Measurements from ENCODE around the gene DLL1.
"Not testable (repeated sequence)": the region's sequence is repeated elsewhere in the genome, so short reads cannot be mapped to it uniquely, and the experiment has no call there.

The DLL1 gene, protein sequence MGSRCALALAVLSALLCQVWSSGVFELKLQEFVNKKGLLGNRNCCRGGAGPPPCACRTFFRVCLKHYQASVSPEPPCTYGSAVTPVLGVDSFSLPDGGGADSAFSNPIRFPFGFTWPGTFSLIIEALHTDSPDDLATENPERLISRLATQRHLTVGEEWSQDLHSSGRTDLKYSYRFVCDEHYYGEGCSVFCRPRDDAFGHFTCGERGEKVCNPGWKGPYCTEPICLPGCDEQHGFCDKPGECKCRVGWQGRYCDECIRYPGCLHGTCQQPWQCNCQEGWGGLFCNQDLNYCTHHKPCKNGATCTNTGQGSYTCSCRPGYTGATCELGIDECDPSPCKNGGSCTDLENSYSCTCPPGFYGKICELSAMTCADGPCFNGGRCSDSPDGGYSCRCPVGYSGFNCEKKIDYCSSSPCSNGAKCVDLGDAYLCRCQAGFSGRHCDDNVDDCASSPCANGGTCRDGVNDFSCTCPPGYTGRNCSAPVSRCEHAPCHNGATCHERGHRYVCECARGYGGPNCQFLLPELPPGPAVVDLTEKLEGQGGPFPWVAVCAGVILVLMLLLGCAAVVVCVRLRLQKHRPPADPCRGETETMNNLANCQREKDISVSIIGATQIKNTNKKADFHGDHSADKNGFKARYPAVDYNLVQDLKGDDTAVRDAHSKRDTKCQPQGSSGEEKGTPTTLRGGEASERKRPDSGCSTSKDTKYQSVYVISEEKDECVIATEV

DNA sequence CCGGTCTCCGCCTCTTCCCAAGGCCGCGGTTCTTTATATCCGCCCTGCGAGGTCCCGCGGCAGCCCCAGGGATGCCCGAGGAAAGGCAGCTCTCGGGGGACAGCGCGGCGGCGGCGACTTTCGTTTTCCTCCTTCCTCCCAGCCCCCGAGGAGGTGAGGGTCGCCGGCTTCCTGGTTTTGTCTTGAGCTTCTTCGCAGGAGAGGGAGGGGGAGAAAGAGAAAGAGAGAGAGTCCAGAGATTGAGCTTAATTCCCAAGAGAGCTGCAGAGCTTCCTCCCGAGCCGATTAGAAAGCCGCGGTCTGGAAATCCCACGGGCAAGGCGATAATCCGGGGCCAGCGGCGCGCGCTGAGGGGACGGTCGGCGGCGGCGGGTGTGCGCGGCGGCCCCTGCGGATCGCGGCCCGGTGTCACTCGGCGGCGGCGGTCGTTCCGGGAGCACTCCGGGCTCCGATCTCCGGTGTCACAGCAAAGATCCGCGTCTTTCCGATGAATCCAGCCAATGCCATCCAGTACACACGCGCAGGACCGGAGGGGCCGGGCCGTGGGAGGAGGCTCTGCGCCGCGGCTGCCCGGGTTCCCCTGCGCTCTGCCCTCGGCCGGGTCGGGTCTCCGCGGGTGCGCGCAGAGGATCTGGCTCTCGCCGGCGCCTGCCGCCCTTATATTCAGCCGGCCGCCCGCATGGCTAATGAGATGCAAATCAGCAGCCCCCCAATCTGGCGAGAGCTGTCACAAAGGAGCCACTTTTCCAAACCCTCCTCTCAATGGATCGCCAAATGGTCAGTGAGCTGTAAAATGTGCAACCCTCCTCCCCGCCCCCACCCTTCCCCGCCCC lies at the start of gene DLL1:
Gene DLL1 (minus strand): TSS at position 783 of the 833 bp plus-strand sequence. CDS start 939 bp downstream, outside the sequence.
- ATAC-seq = no peak
- DNase-seq = peak; percentile 51

DNA sequence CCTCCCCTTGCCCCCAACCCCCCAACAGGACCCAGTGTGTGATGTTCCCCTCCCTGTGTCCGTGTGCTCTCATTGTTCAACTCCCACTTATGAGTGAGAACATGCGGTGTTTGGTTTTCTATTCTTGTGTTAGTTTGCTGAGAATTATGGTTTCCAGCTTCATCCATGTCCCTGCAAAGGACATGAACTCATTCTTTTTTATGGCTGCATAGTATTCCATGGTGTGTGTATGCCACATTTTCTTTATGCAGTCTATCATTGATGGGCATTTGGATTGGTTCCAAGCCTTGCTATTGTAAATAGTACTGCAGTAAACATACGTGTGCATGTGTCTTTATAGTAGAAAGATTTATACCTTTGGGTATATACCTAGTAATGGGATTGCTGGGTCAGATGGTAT lies 44.3 kb upstream of the DLL1 start:
- DNase-seq, ATAC-seq: not testable (repeated sequence)

DNA sequence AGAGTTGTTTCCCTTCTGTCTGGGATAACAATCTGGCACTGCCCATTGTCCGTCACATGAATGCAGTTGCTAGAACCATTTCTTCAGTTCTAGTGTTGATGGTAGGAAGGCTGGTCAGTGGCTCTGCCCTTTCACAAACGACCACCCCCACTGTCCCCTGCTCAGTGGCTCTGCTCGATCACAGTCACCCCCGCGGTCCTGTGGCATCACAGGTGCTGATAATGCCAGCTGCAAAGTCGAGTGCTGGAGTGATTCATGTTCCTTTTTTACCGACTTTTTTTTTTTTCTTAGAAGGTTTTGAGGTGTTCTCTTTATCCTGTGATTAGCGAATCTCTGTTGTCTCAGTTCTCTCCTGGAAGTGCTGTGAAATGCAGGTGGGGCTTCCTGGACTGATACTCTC lies 38.4 kb upstream of the DLL1 start:
- no peak for DNase-seq

DNA sequence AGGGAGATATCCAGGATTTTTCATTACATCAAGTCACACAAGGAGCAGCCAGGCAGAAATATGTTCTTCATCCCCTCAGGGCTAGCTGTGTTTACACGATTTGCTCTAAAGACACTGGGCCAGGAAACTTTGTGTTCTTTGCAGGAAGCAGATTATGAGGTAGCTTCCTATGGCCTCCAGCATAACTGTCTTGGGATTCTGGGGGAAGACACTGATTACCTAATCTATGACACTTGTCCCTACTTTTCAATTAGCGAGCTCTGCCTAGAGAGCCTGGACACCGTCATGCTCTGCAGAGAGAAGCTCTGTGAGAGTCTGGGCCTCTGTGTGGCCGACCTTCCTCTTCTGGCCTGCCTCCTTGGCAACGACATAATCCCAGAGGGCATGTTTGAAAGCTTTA lies 26.8 kb upstream of the DLL1 start:
- DNase-seq (no peak), ATAC-seq (no peak)

More for the DNA sequence above, 38.4 kb upstream of the DLL1 start:
- ATAC-seq = no peak

DNA sequence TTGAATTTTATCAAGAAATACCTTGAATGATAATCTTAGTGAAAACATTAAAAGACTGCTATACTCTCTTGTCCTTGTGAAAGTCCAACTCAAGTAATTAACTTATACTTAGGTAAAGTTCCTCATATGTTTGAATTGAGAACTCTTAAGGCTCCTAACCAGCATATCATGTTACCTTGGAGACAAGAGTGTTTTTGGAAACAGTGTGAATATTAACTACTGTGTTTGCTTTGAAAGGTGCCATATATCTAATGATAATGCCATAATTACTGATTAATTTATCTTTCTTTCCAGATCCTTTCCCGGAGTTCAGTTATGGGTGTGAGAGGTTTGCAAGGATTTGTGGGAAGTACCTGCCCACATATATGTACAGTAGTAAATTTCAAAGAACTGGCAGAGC lies 26.2 kb upstream of the DLL1 start:
- ATAC-seq (no peak), DNase-seq (no peak)

DNA sequence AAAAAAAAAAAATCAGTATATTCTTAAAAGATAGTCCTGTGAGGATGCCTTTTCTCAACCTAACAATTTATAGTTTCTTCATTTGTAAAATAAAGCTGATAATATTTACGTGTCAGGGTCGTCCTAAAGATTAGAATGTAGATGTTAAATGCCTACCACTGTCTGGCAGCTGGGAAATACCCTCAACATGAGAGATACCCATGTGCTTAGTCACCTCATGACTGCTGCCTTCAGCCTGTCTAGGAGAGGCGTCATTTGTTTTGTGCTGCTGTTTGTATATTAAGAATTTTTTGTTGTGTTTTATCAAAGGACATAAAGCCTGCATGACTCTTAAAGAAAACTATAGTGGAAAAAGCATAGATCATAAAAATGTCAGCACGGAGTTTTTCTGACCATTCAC lies 25.2 kb upstream of the DLL1 start:
- ATAC-seq (peak; percentile 80), DNase-seq (no peak)

DNA sequence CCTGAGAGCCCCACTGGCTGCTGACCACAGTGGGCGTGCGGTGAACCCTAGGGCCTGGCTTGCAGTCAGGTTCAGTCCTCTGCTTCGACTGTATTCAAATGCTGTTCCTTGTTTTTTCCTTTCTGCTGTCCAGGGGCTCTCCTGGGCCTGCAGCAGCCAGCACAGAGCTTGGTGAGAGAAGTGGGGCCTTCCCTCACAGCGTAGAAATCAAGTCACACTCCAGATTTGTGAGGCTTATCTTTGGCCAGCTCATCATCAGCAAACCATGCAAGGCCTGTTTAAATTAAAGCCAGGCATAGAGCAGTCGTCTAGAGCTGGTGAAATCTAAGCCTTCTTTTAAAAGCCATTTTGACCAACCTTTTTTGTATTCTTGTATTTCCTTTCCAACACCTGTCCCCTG lies 24.1 kb upstream of the DLL1 start:
- ATAC-seq (no peak), DNase-seq (no peak)

DNA sequence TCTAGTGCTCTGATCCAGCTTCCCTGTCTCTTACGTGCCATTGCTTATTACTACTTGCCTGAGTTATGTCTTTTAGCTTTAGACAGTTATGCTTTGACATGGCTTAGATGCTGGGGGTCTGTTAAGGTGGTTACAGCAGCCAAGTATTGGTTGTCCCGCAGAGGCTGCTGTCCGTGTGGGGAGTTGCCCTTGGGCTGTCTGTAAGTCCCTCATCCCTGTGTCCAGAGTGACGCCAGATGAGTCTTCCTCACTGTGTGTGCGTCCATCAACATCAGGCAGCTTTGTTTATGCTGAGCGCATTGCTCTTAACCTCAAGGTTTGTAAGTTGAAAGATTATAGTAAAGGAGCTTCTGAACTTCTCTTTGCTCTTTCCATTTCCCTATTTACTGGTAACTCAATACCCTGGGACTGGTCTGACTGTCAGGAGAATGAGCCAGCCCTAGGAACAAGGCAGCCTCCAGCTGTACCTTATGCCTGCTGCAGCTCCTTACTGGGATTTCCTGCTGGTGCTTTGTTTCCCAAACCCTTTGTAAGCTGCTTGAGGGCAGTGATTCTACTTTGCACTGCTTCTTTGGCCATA lies 22.9 kb upstream of the DLL1 start:
- DNase-seq (no peak), ATAC-seq (no peak)

DNA sequence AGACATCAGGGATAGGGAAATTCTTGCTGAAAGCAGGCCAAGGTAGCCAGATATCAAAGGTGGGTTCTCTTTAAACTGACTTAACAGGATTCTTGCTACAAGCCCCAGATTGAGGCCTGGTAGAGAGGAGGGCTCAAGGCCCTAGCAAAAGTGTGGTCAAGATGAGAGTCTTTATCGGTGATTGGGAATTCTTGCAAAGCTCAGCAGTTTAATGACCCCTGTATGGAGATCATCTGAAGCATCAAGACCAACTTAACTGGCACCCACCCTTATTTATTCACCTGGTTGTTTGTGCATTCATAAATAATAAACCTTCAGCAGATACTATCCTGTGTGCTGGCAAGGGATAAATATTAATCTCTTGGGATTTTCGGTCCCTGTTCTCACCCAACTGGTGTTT lies 22.0 kb upstream of the DLL1 start:
- no peak for ATAC-seq

DNA sequence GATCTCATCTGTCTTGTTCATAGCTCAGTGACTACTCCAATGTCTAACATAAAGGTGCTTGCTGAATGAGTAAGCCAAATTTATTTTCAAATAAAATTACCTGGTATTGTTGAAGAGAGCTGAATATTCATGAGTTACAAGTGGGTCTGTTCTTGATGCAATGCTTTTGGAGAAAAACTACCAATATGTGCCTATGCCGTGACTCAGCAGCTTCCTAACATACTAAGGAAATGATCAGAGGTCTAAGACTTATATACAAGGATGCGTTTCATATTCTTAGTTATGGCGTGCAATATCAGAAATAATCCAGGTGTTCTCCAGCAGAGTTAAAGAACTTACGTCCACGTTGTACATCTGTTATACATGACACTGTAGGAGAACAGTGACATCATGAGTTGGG lies 20.8 kb upstream of the DLL1 start:
- ATAC-seq = no peak
- no peak for DNase-seq

More for the DNA sequence above, 22.0 kb upstream of the DLL1 start:
- DNase-seq = no peak

DNA sequence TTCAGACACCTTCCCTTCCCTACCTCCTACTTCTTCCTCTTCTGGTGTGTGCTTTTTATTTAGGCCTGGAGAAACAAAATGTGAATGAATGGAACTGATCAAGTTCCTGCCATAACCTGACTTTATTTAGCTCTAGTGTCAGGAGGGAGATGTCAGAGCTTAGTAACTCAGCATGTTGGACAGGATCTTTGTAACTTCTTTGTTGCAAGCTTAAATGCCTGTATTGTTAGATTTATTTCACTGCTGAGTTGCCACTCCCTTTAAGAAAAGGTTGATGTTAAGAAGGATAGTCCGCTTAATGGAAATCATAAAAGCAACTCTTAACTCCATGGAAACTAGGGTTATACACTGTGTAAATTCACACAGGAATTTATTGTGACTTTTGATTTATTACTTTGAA lies 17.9 kb upstream of the DLL1 start:
- DNase-seq (no peak), ATAC-seq (no peak)

DNA sequence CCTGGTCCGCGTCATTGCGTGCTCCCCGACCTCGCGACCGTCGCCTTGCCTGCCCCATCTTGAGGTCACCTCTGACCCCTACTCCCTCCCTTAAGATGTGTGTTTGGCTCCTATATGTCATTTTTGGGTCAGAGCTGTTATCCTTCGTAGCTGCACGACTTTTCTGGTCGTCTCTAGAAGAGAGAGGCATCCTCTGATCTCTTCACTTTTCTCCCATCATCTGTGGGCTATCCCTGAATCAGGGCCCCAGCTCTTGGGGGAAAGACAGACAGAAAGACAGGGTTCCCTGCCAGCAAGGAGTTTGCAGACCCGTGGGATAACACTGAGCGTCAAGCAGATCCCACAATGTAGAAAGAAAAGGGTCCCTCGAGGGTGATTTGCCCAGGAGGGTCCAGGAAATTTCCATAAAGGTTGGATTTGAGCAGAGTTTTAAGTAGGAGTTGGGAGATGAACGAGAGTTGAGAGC lies 16.2 kb upstream of the DLL1 start:
- DNase-seq (no peak), ATAC-seq (no peak)

DNA sequence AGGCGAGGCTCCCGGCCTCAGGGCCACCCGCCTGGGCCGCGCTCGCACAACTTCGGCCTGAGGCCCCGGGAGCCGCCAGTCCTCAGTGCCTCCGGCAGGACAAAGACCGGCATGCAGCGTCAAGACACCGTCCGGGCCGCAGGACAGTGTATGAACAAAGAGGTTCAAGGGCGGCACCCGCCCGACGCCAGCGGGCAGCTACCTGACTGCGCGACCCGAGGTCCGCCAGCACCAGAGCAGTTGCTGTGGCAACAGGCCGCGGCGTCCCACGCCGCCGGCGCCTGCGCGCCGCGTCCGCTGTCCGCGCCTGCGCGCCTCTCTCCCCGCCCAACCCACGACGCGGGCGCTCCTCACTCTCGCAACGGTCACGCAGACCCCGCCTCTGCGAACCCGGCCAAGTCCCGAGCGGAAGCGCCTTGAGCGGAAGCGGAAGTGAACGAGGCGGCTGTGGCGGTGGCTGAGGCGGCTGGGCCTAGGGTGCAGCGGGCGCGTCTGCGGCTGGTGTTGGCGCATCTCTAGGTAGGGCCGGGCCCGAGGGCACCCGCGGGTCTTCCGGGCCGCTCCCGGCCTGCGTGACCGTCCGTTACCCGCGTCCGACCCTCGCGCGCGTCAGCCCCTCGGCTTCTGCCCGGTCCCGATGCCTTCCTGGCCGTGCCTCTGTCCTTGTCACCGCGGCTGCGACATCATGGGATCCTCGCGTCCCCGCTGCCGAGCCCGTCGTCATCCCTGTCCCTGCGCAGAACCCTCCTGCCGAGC lies 15.6 kb upstream of the DLL1 start, which contains the start of gene FAM120B:
Gene FAM120B (plus strand): TSS at position 435 of the 756 bp plus-strand sequence. CDS start 10,633 bp downstream, outside the sequence.
- peak; percentile 98 for ATAC-seq
- DNase-seq = peak; percentile 95

DNA sequence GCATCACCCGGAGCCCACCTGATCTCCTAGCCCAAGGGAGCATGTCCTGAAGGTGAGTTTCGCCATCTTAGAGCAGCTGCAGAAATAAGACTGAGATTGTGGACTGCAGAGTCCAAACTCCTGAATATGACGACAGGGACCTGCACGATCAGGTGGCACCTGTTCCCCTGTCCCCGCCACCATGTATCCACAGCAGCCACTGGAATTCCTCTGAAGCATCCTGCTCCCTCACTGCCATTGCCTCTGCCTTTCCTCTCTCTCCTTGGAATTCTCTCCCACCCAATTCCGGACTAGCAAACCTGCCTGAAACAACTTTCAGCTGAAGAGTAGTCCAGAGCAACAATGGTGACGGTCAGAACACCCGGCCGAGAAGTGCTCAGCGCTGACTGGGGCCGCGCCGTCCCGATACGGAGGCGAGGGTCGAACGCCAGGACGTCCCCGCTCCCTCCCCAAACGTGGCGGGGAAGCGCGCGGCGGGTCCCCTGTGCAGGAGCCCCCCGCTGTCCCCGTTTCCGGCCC lies 15.0 kb upstream of the DLL1 start:
- DNase-seq (no peak), ATAC-seq (no peak)

DNA sequence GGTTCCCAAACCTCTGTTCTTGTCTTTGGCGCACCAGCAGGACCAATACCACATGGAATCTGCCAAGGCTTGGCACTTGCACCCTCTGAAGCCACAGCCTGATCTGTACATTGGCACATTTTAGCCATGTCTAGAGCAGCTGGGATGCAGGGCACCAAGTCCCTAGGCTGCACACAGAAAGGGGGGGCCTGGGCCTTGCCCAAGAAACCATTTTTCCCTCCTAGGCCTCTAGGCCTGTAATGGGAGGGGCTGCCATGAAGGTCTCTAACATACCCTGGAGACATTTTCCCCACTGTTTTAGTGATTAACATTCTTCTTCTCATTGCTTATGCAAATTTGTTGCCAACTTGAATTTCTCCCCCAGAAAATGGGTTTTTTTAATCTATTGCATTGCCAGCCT lies 10.3 kb upstream of the DLL1 start:
- DNase-seq (no peak), ATAC-seq (no peak)

DNA sequence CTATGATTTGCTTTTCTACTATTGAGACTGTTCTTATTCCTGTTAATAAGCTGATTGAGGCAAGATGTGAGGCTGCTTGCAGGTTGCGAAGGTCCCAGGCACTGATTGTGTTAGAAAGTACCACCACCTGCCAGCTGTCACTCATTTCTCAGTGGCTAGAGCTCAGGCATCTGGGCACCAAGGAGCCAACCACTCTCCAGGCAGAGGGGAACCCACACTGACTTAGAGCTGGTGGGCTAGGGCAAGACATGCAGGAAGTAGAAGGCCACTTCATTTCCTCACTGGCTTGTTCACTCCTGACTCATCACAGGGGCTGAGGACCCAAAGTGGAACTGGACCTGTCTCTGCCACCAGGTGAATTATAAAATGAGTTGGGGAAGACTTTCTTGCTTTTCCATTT lies 7.8 kb upstream of the DLL1 start:
- no peak for DNase-seq
- ATAC-seq = no peak

DNA sequence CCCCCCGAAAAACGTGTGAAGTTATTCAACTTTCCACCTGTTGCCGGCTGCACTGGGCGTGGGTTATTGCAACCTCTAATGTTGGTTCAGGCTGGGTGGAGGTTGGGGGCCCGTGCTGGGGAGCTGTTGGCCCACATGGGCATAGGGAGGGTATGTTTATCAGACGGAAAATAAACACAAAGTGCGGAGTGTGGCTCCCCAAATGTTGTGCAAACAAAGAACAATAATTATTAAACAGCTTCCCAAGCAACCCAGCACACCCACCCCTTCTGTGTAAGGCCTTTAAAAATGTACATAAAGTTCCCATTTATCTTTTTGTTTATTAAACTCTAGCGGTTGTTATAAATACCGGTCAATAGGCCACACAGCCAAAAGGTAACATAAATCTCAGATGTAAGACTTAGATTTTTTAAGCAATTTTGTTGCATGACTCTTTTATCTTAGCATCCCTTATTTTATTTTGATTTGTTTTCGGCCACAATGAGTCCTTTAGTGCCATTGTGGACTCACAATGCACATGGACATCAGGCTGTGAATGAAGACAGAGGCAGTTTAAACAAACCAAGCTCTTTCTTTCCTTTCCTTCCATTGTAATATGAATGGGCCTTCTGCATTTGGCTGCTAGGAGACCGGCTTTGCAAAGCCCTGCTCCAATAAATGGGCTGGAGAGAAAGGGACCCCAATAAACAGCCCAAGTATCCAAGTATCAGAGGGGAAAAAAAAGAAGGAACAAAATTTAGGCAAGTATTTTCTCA lies 6.9 kb upstream of the DLL1 start:
- DNase-seq (no peak), ATAC-seq (no peak)

DNA sequence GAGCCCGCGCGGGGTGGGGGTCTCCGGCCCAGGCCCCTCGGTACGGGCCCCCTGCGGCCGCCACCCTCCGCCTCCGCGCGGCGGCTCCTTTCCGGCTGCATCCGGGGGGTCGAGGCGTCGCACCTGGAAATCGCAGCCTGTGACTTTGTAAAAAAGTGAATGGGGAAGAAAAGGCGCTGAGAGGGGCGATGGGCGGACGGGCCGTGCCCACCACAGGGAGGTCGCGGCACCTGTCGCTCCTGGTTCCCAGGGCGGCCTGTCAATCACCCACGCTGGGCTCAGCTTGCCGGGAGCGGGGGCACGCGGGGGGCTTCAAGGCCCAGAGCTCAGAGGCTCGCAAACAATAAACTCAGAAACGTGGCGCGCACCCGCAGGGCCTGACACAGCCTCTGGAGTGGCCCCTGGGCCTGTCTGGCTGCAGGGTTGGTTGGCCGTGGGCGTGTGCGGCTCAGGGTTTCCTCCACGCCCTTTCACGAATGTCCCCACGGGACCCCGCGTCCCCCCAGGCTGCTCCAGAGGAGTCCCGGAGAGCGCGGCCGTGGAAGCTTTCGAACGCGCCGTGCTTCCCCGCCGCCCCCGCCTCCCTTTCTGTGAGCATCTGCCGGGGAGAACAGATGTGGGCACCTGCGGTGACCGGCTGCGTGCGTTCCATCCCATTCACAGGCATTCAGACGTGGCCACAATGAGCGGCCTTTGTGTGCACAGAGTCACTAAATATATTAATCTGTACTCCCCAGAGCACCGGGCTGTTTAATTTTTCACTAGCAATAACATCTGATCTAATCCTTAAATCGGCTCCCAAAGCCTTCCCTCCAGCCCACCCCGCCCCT lies 6.1 kb upstream of the DLL1 start:
- DNase-seq = no peak
- ATAC-seq = no peak

DNA sequence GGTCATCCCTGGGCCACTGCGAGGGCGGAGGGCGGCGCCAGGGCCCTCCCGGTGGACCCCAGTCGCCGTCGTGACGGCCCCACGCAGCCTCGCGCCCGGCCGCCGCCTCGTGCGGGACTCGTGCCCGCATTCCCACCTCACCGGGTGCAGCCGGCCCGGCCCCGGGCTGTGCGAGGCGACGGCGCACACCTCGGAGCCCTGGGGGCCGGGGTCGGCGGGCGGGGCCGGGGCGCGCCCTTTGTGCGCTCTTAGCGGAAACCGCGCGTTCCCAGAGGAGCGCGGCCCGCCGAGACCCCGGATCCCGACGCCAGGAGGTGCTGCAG lies 5.5 kb upstream of the DLL1 start:
- no peak for DNase-seq
- no peak for ATAC-seq
